Iris pigment epithelial cell (primary cell): ENCODE data around the gene RXRB.
A peak's percentile ranks its signal among the peaks of the same experiment; 100 is the strongest.

Experiments used
- DNase-seq: peaks from one replicate; pipeline ENCODE4 v3.0.0-alpha.2; 2011; ENCODE audit warnings: low read depth

RXRB gene

GRCh38 chr6:33211666-33212422, 11.4 kb upstream of the RXRB start:
- no peak for DNase-seq

- DNase-seq = no peak
These were observed 10.7 kb upstream of the RXRB start for GRCh38 chr6:33211136-33211535.

DNA sequence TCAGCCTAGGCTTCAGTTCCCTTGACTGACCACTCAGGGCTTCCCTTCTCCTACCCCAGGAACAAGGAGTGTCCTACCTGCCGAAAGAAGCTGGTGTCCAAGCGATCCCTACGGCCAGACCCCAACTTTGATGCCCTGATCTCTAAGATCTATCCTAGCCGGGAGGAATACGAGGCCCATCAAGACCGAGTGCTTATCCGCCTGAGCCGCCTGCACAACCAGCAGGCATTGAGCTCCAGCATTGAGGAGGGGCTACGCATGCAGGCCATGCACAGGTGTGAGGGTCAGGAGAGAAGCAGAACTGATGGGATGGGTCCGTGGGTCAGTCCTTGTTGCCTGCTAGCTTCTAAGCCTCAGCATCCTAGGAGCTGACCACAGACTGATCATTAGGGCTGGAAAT, 9.4 kb upstream of the RXRB start:
- DNase-seq = no peak

DNA sequence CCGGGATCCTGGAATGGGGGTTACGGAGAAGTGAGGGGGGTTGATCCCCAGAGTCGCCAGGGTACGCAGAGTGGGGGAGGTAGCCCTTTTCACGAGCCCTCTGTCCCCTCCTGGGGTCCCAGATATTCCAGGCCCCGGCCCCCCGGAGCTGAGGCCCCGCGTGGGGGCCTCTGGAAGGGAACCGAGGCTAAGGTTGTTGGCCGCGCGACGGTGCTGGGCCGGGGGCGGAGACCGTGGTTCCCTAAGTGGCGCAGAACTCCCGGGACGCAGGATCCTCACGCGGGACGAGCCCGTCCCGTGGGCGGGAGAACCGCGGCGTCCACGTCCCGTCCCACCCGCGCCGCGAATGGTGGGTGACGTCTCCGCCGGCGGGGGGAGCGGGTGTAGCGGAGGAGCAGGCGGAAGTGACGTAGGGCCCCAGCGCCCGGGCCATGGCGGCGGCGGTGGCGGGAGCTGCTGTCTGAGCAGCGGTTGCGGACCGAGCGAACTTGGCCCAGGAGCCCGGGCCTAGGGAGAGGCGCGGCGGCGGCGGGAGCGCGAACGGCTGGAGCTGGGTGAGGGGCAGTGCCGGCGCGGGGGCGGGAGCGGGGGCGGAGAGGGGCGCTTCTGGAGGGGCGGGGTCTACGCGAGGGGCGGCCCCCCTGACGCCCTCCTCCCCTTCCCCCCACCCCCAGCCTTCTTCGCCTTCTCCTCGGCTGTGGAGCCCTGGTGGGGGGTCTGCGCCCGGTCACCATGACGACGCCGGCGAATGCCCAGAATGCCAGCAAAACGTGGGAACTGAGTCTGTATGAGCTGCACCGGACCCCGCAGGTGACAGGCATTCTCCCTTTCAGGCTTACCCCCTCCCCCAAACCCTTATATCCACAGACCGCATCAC, 7.9 kb upstream of the RXRB start, which contains the start of gene RING1:
Gene RING1 (plus strand): TSS at position 410 of the 877 bp plus-strand sequence. CDS start 323 bp downstream, at position 733.
- peak; percentile 72 for DNase-seq

GRCh38 chr6:33207552-33208090, 7.2 kb upstream of the RXRB start:
- DNase-seq = peak; percentile 56

- no peak for DNase-seq
These were observed 6.5 kb upstream of the RXRB start for GRCh38 chr6:33206864-33207551.

DNA sequence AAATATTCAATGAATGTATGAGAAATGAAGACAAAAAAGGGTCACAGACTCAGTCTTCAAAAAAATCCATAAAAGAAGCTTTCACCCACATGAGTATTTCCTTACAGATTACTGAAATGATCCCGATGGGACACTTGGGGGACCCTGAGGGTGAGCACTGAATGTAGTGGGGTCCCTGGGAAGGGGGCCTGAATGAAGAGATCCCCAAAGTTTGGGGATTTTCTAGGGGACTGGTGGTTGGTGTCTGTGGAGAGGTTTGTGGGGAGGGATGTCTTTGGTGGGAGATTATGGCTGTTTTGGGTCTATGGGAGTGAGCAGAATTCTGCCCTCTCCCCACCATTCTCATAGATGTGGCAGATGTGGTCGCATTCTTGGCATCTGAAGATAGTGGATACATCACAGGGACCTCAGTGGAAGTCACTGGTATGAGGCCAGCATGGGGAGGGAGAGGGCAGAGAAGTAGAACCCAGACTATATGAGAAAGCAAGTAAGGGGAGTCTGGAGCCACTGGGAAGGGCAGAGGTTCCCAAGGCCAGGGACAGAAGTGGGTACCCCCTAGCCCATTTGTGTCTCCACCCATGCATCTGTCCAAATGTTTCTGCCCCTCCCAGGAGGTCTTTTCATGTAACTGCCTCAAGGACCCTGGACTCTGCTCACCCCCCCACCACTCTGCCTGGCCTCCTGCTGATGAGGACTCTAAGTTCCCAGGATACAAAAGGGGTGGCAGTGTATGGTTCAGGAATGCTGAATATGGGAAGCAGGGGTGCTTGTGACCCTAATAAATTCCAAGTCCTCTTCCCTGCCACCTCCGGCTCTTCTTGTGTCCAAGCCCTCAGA, 5.8 kb upstream of the RXRB start:
- DNase-seq = no peak

DNA sequence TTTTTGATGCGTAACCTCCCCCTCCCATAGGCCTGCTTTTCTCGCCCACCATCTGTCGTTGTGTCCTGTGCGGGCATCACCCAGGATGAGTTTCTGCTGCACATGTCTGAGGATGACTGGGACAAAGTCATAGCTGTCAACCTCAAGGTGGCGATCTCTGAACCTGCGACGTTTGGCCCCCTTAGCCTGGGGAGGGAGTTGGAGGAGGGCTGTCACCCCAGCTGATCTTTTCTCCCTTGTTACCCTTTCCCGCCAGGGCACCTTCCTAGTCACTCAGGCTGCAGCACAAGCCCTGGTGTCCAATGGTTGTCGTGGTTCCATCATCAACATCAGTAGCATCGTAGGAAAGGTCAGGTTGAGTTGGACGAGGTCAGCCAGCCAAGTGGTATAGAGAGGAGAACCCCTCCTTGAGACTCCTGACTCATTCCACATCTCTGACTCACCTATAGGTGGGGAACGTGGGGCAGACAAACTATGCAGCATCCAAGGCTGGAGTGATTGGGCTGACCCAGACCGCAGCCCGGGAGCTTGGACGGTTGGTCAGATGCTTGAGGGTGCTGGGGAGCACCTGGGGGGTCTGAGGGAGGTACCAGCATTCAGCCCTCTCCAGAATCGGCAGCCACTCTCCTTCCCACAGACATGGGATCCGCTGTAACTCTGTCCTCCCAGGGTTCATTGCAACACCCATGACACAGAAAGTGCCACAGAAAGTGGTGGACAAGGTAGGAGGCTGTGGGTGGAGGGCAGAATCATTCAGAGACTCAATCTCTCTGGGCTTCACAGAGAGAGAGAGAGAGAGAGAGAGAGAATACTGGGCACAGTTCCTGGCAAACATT, 4.9 kb upstream of the RXRB start:
- DNase-seq = peak; percentile 52

DNA sequence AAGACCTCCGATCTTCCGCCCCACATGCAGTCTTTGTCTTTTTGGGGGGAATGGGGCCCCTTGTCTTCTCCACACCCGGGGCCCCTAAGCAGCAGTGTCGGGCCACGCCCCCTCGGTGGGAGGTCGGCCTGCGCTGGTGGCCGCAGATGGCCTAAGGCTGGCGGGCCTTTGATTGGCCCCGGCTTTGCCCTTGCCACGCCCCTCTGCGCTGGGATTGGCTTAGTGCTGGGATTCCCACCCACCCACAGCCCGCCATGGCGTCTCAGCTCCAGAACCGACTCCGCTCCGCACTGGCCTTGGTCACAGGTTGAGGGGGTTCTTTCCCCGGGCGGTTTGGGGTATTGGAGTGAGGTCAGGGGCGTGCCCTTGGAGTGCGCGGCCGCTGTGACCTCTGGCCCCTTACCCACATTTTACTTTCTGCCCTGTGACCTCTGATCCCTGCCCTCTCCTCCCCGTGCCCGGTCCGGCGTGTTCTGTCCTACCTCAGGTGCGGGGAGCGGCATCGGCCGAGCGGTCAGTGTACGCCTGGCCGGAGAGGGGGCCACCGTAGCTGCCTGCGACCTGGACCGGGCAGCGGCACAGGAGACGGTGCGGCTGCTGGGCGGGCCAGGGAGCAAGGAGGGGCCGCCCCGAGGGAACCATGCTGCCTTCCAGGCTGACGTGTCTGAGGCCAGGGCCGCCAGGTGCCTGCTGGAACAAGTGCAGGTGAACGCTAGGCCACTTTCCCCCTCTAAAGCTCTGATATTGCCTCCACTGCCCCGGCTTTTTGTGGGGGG, 4.1 kb upstream of the RXRB start, which contains the start of gene HSD17B8:
Gene HSD17B8 (plus strand): TSS at position 241 of the 776 bp plus-strand sequence. CDS start 14 bp downstream, at position 255.
- DNase-seq = peak; percentile 90

GRCh38 chr6:33204165-33204414, 3.6 kb upstream of the RXRB start:
- DNase-seq = no peak

DNA sequence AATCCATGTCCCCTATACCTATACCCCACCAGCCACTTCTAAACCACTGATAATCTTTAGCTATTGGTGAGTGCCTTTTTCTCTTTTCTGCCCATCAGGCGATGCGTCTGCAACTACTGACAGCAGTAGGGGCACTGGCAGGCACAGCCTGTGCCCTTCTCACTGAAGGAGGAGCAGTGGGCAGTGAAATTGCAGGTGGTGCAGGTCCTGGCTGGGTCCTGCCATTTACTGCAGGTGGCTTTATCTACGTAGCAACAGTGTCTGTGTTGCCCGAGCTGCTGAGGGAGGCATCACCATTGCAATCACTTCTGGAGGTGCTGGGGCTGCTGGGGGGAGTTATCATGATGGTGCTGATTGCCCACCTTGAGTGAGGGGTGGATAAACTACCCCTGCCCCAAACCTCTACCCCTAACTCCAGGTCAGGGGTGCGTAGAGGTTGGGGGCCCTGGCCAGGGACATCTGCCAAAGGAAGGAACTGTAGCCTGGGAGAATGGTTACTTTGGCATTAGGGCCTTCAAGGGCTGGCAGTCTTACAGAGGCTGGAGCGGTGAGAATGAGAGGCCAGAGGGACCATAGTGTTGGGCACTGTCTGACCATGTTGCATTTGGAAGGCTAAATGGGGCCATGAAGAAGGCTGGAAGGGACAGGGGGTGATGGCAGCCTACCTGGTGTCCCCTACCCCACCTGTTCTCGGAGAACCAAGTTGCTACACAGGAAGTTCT, 3.1 kb upstream of the RXRB start:
- no peak for DNase-seq

DNA sequence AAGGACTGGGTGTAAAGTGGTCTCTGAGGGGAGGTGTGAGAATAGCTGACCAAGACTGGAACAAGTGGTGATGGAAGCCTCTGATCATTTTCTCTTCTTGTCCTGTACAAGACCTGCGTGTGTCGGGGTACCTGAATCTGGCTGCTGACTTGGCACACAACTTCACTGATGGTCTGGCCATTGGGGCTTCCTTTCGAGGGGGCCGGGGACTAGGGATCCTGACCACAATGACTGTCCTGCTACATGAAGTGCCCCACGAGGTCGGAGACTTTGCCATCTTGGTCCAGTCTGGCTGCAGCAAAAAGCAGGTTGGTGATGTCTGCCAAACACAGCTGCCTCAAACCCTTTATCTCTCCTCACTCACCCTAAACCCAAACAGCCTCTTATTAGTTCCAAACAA, 2.3 kb upstream of the RXRB start:
- DNase-seq = no peak

GRCh38 chr6:33201935-33202334, 1.5 kb upstream of the RXRB start:
- DNase-seq = no peak

DNA sequence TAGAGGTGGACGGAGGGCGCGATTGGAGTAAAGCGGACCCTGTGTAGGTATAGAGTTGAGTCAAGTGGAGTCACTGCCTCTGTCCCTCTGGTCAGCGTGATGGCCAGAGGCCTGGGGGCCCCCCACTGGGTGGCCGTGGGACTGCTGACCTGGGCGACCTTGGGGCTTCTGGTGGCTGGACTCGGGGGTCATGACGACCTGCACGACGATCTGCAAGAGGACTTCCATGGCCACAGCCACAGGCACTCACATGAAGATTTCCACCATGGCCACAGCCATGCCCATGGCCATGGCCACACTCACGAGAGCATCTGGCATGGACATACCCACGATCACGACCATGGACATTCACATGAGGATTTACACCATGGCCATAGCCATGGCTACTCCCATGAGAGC, 681 bp upstream of the RXRB start:
- no peak for DNase-seq

DNA sequence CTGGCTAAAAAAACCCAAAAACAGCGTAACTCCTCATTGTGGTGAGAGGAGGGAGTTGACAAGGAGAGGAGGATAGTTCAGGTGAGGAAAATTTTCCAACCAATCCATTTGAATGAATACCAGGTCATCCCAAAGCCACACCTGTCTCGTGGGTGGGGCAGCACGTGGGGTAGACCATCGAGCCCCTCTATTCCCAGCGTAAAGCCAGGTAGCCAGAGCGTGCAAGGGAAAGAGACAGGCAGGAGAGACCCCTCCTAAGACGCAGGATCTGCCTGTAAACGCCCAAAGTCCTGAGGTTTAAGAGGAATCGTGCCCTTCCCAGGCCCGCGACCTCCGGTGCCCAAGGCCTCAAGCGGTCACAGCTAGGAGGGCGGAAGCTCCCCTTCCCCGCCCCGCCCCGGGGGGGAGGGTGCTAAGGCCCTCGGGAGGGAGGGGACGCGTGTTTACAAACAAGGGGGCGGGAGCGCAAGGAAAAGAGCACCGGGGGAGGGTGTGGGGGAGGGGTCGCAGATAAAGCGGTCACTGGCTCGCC, 712 bp downstream of the RXRB start:
- DNase-seq = peak; percentile 46

GRCh38 chr6:33198853-33199436, 1.5 kb downstream of the RXRB start:
- no peak for DNase-seq

DNA sequence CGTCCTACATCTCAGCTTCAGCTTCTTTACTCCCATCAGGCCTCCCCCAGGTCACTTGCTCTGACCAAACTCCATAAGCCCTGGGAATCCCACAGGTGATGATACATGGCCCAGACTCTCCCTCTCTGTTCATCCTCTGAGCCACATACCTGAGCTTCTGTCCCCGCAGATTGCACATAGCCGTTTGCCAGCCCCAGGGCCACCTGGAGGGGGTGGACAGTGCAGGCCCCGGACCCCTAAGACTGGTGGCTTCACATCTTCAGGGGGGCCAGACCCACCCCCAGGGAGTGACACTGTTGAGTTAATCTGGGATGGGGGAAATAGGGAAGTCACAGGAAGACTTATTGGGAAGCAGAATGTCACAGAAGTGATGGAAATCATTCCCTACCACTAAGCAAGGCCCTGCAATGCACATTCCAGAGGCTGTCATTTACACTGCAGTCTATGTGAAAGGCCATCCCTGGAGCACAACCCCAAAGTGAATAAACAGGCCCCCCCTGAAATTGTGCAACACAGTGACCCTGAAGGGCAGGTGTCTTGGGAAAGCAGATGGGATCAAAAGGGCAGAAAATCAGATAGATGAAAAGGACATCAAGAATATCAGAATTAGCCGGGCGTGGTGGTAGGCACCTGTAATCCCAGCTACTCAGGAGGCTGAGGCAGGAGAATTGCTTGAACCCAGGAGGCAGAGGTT, 2.2 kb downstream of the RXRB start:
- DNase-seq = no peak
